Progenitor cell of endocrine pancreas (in vitro differentiated cells): ENCODE results near the gene HSPB7. TPM values are rescaled to one million over a fixed set of nuclear protein-coding genes. Genes with fewer than 3 reads are reported as not detected.

ENCODE experiments used
- DNase-seq: peaks from one replicate; pipeline ENCODE4 v3.0.0; 2021; ENCODE audit warnings: low spot score; ENCODE audit not compliant: unreplicated experiment
- H3K27ac Mint-ChIP-seq: 2 replicates; pipeline ENCODE4 v1.8.0; 2021; ENCODE audit warnings: mild to moderate bottlenecking, moderate library complexity, mixed read lengths
- H3K27me3 Mint-ChIP-seq: 2 replicates; pipeline ENCODE4 v1.8.0; 2021; ENCODE audit warnings: mixed read lengths
- H3K36me3 Mint-ChIP-seq: 2 replicates; pipeline ENCODE4 v1.8.0; 2022; ENCODE audit warnings: mixed read lengths; ENCODE audit not compliant: insufficient read depth
- H3K4me1 Mint-ChIP-seq: 2 replicates; pipeline ENCODE4 v1.8.0; 2021; ENCODE audit warnings: low read depth, mixed read lengths
- H3K4me3 Mint-ChIP-seq: 2 replicates; pipeline ENCODE4 v1.8.0; 2021; ENCODE audit warnings: low read depth, mild to moderate bottlenecking, moderate library complexity, mixed read lengths
- H3K9me3 Mint-ChIP-seq: 2 replicates; pipeline ENCODE4 v1.8.0; 2021; ENCODE audit warnings: low read depth, mixed read lengths
- total RNA-seq: library from RNA; stranded (reverse); gene quantifications from 2 replicates; pipeline ENCODE4 v1.2.1, GENCODE V29; 2021
- TF ChIP-seq, protein P1 (sequence below): fragments of 200-600 bp; sonication (generic); IDR thresholded peaks from one replicate; pipeline ENCODE4 v1.5.0; 2021; ENCODE audit warnings: antibody characterized with exemption, mild to moderate bottlenecking; ENCODE audit not compliant: unreplicated experiment

HSPB7 gene
- total RNA-seq, 1 donor from 2014 or later: not detected

DNA sequence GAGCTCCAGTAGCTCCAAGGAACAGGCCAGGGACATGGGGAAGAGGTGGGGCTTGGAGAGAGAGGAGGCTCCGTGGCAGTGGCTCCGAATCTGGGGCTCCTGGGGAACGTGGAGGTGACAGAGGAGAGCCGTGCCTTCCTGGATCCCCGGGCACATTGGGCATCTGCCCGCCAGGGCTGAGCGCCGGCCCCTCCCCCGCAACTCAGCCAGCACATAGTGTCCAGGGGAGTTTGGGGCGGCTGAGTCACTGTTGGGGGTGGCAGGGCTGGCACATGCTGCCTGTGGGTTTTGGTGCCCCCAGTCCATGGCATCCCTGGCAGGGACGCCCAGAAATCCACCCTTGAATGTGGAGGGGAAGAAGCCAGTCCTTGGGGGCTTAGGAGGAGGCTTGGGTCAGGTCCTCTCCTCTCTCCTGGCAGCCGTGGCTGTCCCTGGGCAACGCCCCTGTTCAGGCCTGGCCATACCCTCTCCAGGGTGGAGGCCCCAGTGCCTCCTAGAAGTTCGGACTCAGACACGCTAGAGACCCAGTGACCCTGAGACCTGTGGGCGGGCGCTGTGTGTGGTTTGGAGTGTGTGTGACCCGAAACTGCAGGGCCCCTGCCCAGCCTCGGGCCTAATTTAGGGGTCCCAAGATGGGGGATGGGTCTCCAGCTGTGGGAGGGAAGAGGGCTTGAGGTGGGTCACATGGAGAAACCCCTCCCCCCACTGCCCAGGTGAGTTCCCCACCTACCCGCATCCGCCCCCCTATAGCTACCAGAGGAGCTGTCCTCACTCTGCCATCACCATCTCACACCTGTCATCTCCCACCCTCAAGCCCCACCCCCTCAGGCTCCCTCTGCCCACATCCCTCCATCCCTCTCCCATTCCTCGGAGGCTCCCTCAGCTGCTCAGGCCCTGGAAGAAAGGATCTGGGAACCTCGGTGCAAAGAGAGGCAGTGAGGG is 1.6 kb downstream of the HSPB7 start:
- TF ChIP-seq, protein P1, sequence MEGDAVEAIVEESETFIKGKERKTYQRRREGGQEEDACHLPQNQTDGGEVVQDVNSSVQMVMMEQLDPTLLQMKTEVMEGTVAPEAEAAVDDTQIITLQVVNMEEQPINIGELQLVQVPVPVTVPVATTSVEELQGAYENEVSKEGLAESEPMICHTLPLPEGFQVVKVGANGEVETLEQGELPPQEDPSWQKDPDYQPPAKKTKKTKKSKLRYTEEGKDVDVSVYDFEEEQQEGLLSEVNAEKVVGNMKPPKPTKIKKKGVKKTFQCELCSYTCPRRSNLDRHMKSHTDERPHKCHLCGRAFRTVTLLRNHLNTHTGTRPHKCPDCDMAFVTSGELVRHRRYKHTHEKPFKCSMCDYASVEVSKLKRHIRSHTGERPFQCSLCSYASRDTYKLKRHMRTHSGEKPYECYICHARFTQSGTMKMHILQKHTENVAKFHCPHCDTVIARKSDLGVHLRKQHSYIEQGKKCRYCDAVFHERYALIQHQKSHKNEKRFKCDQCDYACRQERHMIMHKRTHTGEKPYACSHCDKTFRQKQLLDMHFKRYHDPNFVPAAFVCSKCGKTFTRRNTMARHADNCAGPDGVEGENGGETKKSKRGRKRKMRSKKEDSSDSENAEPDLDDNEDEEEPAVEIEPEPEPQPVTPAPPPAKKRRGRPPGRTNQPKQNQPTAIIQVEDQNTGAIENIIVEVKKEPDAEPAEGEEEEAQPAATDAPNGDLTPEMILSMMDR: no peak
- DNase-seq: no peak
- H3K27me3 Mint-ChIP-seq: peaks cover 12% of the 10 kb centered on the region
- no peaks in the 10 kb centered on the region for H3K36me3 Mint-ChIP-seq
- H3K4me3 Mint-ChIP-seq: no peak overlapping the region
- H3K4me1 Mint-ChIP-seq: peaks cover 9% of the 10 kb centered on the region
- no peaks in the 10 kb centered on the region for H3K9me3 Mint-ChIP-seq
- no peak overlapping the region for H3K27ac Mint-ChIP-seq

DNA sequence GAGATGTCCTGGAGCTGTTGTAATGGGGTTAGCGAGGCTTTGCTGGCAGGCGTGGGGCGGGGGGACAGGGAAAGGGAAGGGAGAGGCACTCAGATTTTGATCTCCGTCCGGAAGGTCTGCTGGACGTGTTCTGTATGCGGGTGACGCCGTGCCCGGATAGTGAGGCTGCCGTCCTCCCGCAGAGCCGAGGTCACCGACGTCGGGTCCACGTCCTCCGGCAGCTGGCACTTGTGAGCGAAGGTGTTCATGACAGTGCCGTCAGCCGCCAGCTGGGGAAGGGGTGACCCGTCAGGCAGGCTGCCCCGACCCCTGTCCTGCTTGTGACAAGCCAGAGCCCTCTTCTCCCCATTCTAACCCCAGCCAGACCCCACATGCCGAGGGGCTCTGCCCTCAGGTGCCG is 2.4 kb downstream of the HSPB7 start:
- DNase-seq: no peak
- TF ChIP-seq, protein P1: no peak
- H3K36me3 Mint-ChIP-seq: no peaks in the 10 kb centered on the region
- H3K4me1 Mint-ChIP-seq: peaks cover 12% of the 10 kb centered on the region
- H3K27me3 Mint-ChIP-seq: peaks cover 12% of the 10 kb centered on the region
- H3K4me3 Mint-ChIP-seq: no peak overlapping the region
- no peaks in the 10 kb centered on the region for H3K9me3 Mint-ChIP-seq
- no peak overlapping the region for H3K27ac Mint-ChIP-seq

DNA sequence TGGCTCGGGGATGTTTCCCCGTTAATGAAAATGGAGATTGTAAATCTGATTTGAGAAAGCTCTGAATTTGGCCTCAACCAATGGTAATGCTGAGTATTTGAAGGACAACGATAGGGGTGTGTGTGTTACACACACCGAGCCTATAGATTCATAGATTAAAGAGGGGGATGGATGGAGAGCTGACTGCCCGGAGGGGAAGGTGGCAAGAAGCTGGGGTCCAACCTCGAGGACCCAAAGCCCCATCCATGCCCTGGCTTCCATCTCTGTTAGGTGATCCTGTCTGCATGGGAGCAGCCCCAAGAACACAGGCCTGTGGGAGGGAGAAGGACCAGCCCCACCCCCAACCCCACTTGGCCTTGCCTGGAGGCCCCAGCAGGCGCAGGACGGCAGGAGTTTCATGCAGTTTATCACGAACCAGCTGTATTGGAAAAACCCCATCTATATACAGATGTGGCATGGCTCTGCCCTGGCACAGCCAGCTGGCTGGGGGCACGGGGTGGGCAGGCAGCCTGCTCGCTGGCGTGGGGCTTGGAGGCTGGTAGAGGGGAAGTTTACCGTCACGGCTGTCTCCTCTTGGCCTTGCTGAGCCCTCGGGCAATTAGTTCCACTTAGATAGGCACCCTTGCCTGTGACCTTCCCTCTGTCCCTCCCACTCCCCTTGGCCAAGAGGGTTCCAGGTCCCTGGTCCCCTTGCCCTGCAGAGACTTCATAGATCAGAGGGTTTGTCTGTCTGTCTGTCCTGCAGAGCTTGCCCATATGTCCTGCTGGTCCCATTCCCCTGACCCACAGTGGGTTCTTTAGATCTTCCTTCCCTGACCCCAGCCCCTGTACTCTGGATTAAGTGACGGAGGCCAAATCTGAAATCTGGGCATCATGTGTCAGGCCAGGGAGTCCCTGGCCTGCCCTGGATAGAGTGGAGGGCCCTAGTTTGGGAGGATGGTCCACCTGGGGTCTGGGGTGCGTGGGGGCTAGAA is 3.0 kb downstream of the HSPB7 start:
- no peaks in the 10 kb centered on the region for H3K9me3 Mint-ChIP-seq
- DNase-seq: no peak
- TF ChIP-seq, protein P1: no peak
- H3K4me3 Mint-ChIP-seq: no peak overlapping the region
- H3K27me3 Mint-ChIP-seq: peaks cover 9% of the 10 kb centered on the region
- no peak overlapping the region for H3K27ac Mint-ChIP-seq
- H3K36me3 Mint-ChIP-seq: no peaks in the 10 kb centered on the region
- peaks cover 16% of the 10 kb centered on the region for H3K4me1 Mint-ChIP-seq

- Mint-ChIP-seq H3K27ac (peak overlapping the region; percentile 37), H3K36me3 (no peaks in the 10 kb centered on the region), H3K9me3 (no peaks in the 10 kb centered on the region), H3K4me3 (no peak overlapping the region), H3K27me3 (peaks cover 4% of the 10 kb centered on the region), H3K4me1 (peaks cover 13% of the 10 kb centered on the region)
- DNase-seq: no peak
- TF ChIP-seq, protein P1: no peak
Measured at GRCh38 chr1:16013908-16014258, 4.0 kb downstream of the HSPB7 start.
